ENCODE measurements around the gene MOV10L1.

Gene MOV10L1

GRCh38 chr22:50089682-50090411 is at the start of gene MOV10L1:
Gene MOV10L1, plus strand, starts transcription at chr22:50090006. Its CDS starts 83 bp downstream, at chr22:50090089.
- DNase-seq, result no peak

DNA sequence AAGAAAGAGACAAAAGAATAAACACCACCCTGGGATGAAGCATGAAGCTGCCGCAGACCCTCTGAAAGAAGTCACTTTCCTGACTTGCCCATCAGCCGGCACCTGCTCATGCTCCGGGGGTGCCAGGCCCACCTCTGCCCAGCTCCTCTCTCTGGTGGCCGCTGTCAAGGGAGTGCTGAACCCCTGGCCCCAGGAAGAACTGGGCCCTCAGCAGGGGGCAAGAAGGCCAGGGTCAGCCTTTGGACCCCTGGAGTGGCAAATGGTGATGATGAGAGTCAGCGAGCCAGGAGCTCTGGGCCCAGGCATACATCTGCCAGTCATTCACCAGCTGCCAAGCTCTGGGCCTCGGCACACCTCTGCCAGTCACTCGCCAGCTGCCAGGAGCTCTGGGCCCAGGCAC is 49.1 kb upstream of the MOV10L1 start:
- DNase-seq, result no peak

DNA sequence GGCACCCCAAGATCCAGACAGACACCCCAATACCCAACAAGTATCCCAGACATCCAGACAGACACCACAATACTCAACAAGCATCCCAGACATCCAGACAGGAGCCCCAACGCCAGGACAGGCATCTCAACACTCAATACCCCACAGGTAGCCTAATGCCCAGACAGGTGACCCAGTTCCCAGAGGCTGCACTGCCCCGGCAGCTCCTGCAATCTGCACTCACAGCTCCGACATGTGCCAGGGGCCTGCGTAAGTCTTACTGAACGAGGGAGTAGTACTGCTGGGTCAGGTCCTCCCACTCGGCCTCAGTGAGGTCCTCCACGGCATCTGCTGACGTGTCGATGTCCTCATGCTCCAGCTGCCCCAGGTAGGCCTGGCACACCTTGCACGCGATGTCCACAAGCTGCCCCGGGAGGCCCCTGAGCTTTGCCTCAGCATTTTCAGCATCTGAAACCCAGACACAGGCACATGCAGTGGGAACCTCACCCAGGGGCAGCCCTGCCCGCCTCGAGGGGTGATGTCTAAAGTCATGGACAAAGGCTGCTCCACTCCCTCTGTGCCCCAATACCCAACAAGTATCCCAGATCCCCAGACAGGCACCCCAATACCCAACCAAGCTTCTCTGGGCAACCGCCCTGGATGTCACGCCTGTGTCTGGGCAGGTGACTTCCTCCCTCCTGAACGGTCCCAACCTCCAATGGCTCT is 48.3 kb upstream of the MOV10L1 start:
- DNase-seq, result no peak

DNA sequence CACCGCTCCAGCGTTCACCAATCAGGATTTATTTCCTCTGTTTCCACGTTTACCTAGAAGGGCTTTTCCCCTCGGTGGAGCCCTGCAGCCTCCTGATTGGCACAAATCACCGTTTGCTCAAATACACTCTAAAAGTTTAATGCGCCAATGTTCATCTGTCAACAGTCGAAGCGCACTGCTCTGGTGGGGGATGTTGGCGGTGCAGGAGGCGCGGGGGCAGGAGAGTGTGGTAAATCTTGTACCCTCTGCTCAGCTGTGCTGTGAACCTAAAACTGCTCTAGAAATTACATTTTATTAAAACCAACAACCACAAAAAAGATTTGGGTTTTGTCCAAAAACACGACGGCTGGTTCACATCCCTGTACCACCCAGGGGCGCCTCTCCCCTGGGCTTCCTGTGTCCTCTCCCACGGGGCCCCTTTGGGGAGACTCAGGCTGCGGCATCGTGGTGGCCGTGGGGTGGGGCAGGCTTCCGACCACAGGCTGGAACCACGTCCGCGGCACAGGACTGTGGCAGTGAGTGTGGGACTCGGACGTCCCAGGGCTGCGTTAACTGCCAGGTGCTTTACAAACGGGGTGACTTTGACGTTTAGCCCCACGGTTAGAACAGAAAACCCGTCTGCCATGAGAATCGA is 45.2 kb upstream of the MOV10L1 start:
- no peak for DNase-seq

GRCh38 chr22:50045211-50046018 is 44.4 kb upstream of the MOV10L1 start:
- no peak for DNase-seq

DNA sequence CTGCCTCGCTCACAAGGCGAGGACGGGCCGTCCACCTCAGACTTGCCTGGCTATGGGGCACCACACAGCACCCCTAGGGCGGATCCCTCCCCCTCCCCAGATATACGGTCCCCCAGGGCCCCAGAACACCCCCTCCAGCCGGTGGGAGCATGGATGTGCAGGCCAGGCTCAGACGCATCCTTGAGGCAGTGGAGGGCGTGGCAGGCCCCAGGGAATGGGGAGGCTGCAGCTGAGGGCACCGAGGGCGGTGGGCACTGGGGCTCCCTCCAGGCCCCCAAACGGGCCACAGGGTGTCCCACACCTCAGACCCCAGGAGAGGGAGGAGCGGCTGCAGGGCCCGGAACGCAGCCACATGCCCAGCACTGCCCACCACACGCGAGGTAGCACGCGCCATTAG is 43.8 kb upstream of the MOV10L1 start:
- DNase-seq, result no peak

DNA sequence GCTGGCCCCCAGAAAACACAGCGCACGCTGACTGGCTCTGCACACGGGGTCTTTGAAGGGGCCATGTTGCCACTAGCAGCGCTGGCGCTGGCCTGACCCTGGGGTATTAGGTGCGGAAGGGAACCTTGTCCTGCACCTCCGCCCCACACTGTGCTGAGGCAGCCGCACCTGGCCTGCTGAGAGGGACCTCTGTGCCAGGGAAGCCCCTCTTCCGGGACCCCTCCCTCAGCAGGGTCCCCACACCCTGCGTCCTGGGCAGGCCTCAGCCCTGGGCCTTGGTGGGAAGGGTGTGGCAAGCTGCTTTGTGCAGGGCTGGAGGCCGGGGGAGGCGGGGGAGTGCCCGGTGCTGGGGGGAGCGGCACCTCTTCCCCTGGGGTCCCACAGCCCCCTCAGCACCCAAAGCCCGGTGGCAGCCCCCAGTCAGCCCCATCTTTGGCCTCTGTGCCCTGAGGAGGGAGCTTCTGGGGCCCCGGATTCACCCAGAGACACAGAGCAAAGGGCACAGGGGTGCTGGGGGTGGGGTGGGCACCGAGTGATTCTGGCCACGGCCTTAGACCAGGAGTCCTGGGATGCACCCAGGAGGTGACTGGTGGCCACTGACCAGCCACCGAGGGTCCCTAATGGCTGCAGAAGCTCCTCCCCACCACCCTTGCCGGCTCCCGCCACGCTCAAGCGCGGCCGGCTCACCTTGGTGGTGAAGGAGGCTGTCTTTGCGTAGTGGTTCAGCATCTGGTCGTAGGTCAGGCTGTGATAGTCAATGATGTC is 43.1 kb upstream of the MOV10L1 start:
- no peak for DNase-seq

DNA sequence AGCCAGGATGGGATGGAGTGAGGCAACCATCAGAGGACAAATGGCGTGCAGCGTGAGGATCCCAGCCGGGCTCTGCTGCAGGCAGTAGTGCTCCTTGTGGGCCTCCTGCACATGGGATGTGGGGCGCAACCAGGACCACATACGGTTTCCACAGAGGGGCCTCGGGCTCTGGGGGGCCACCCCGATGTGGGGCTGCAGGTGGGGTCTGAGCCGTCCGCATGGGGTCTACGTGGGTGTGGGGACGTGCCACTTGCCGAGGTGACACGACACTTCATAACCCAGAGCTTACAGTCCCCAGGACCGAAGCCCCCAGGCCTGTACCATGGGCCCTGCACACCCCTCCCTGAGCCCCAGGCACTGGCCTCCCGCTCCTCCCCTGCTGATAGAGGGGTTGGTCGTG is 42.5 kb upstream of the MOV10L1 start:
- no peak for DNase-seq

- DNase-seq, result no peak
These were observed 41.6 kb upstream of the MOV10L1 start for GRCh38 chr22:50048061-50048765.

- DNase-seq, result no peak
These were observed 41.0 kb upstream of the MOV10L1 start for GRCh38 chr22:50048836-50049235.

GRCh38 chr22:50049299-50050195 is 40.3 kb upstream of the MOV10L1 start:
- DNase-seq, result no peak

GRCh38 chr22:50051930-50052329 is 37.9 kb upstream of the MOV10L1 start:
- no peak for DNase-seq

DNA sequence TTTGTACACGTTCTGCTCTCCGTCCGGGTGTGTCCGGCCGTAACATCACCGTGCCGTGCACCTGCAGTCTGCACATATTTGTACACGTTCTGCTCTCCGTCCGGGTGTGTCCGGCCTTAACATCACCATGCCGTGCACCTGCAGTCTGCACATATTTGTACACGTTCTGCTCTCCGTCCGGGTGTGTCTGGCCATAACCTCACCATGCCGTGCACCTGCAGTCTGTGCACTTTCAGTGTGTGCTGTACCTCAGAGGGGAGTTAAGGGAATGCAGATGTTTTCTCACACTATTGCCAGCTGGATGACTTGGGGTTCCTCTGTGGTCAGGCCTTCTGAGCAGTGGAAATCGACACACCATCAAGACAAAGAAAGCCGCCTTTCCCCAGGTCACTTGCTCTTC is 35.9 kb upstream of the MOV10L1 start:
- no peak for DNase-seq

DNA sequence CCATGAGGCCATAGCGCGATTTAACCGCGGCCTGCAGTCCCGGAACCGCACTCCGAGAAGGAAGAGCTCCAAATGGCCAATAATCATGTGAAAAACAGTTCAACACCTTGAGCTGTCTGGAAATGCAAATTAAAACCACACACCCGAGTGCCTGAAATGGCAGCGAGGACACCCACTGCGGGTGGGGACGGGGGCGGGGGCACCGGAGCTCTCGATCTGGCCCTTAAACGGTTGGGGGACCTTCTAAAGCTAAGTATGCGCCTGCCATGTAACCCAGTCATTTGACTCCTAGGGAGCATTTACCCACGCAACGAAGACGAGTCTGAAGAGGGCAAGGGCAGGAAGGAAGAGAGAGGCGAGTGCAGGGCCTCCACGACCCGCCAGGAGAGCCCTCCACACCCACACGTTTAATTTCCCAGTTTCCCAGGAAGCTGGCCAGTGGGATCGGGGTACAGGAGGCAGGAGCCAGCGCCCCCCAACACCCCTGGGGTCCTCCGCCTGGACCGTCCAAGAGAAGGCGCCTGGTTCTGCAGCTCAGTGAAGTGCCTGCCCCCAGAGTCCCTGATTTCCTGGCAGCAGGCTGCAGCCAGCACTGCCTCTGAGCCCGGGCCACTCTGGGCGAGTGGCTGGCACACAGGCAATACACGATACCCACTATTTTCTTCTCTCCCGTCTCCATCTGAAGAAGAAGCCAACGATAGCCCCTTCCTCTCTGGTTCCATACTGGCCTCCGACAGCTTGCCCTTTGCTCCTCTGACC is 33.4 kb upstream of the MOV10L1 start:
- DNase-seq, result no peak

DNA sequence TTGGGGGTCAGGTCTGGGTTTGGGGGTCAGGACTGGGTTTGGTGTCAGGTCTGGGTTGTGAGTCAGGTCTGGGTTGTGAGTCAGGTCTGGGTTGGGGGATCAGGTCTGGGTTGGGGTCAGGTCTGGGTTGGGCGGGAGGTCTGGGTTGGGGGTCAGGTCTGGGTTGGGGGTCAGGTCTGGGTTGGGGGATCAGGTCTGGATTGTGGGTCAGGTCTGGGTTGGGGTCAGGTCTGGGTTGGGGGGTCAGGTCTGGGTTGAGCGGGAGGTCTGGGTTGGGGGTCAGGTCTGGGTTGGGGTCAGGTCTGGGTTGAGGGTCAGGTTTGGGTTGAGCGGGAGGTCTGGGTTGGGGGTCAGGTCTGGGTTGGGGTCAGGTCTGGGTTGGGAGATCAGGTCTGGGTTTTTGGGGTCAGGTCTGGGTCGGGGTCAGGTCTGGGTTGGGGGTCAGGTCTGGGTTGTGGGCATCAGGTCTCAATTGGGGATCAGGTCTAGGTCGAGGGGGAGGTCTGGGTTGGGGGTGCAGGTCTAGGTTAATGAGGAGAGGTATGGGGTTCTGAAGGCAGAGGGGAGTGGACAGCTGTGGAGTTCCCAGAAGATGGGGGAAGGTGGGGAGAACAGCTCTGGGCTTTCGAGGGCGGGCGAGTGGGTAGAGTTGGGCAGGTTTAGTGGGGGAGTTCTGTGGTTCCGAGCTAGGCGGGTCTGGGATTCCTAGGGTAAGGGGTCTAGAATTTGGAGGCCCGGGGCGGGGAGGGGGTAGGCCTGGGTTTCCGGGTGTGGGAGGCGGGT is 32.3 kb upstream of the MOV10L1 start:
- no peak for DNase-seq

GRCh38 chr22:50058061-50058905 is 31.5 kb upstream of the MOV10L1 start, which contains the start of gene TTLL8:
Gene TTLL8, minus strand, starts transcription at chr22:50058298.
- DNase-seq, result no peak

DNA sequence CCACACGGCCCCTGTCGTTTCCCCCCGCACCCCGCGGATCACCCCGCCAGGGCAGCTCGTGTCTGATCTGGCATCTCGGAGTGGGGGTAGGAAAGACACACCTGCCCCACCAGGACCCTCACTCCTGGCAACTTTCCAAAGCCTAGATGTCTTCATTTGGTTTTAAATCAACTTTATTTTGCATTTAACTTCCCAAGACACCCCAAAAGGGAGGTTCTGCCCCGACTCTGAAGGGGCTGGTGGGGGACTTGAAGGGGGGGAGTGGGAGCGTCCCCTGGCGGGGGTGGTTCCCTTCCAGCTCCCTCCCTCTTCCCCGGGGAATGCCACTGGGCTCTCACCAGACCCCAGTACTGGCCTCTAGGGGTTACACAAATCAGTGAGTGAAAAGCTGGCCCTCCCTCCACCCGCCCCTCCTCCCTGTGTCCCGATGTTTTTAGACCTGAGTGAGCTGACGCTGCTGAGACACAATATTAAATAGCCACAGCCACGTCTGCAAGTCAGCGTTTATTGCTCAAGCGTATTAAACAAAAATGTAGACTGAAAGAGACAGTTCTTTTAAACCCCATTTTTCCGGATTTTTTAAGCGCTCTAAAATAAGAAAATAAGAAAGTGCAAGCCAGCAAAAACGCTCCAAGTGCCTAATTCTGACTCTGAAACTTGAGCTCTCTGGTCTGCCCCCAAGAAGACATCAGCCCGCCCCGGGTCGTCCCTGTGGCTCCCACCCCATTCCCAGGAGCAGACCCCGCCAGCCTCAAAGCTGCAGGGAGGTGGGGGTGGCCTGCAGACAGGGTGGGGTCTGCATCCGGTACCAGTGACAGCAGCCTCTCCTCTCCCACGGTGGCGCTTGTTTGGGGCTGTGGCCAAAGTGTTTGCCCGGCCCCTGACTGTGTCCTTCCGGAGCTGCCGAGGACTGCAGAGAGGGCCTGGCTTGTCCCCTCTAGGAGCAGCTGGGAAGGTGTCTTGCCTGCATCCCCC is 30.6 kb upstream of the MOV10L1 start:
- no peak for DNase-seq
